Keratinocyte (primary cell): ENCODE data around the gene CLDN14. TPM values are rescaled to one million over a fixed set of nuclear protein-coding genes. Genes with fewer than 3 reads are reported as not detected.

Experiments used
- DNase-seq: peaks from one replicate; pipeline ENCODE4 v3.0.0-alpha.2; 2011; ENCODE audit warnings: low read depth, missing footprints, low spot score
- FAIRE-seq: peaks from 2 replicates; lab custom pipeline; 2011; peaks lifted over from hg19 to GRCh38; lab: Jason Lieb, UNC
- H2AFZ ChIP-seq: 2 replicates; pipeline ENCODE4 v1.6.0; 2012; ENCODE audit warnings: low read length, control low read depth, inconsistent platforms; ENCODE audit not compliant: control insufficient read depth
- H3K27ac ChIP-seq: 2 replicates; pipeline ENCODE4 v1.5.1; 2011; ENCODE audit warnings: low read length; ENCODE audit not compliant: control insufficient read depth, insufficient read depth
- H3K27me3 ChIP-seq: 3 replicates; pipeline ENCODE4 v1.6.0; 2011; ENCODE audit warnings: low read length; ENCODE audit not compliant: control insufficient read depth, insufficient read depth; ENCODE audit errors: extremely low read depth
- H3K36me3 ChIP-seq, 2 experiments: 2 replicates in 1 of 2; 3 replicates in 1 of 2; pipeline ENCODE4 v1.5.1; 2011; ENCODE audit warnings: low read length in 2 of 2, mild to moderate bottlenecking in 1 of 2; ENCODE audit not compliant: control insufficient read depth in 2 of 2, insufficient read depth in 2 of 2; ENCODE audit errors: extremely low read depth in 1 of 2
- H3K4me1 ChIP-seq: 3 replicates; pipeline ENCODE4 v1.5.1; 2011; ENCODE audit warnings: low read length; ENCODE audit not compliant: control insufficient read depth, insufficient read depth; ENCODE audit errors: extremely low read depth
- H3K4me2 ChIP-seq: 3 replicates; pipeline ENCODE4 v1.6.0; 2011; ENCODE audit warnings: low read depth, low read length; ENCODE audit not compliant: control insufficient read depth, insufficient read depth; ENCODE audit errors: extremely low read depth
- H3K4me3 ChIP-seq, 3 experiments: fragments of 200-600 bp in 1 of 3; sonication (generic) in 1 of 3; 2 replicates in 2 of 3; 3 replicates in 1 of 3; pipeline ENCODE4 v1.5.1; 2011 to 2016; ENCODE audit warnings: low read length in 3 of 3, mild to moderate bottlenecking in 3 of 3, control low read depth in 2 of 3, inconsistent platforms in 1 of 3, low read depth in 1 of 3, mixed read lengths in 1 of 3, mixed run types in 1 of 3, moderate library complexity in 1 of 3; ENCODE audit not compliant: control insufficient read depth in 2 of 3, insufficient read depth in 2 of 3; ENCODE audit errors: extremely low read depth in 1 of 3
- H3K79me2 ChIP-seq: 2 replicates; pipeline ENCODE4 v1.6.0; 2012; ENCODE audit warnings: low read length; ENCODE audit not compliant: control insufficient read depth, insufficient read depth
- H3K9ac ChIP-seq: 3 replicates; pipeline ENCODE4 v1.6.0; 2011; ENCODE audit warnings: low read length; ENCODE audit not compliant: control insufficient read depth, insufficient read depth; ENCODE audit errors: extremely low read depth
- H3K9me1 ChIP-seq: 3 replicates; pipeline ENCODE4 v1.6.0; 2011; ENCODE audit warnings: low read length; ENCODE audit not compliant: control insufficient read depth, insufficient read depth; ENCODE audit errors: extremely low read depth
- H3K9me3 ChIP-seq: 2 replicates; pipeline ENCODE4 v1.5.1; 2012; ENCODE audit warnings: low read depth, low read length; ENCODE audit not compliant: control insufficient read depth
- H4K20me1 ChIP-seq: 3 replicates; pipeline ENCODE4 v1.6.0; 2011; ENCODE audit warnings: low read length; ENCODE audit not compliant: control insufficient read depth, insufficient read depth; ENCODE audit errors: extremely low read depth
- CTCF ChIP-seq, 3 experiments: IDR thresholded peaks in 1 of 3; conservative IDR thresholded peaks in 1 of 3; optimal IDR thresholded peaks in 1 of 3; 2 replicates in 2 of 3; 3 replicates in 1 of 3; pipeline versions ENCODE3 to v1.5.1; 2011; ENCODE audit warnings: low read length in 3 of 3, mild to moderate bottlenecking in 3 of 3, moderate library complexity in 2 of 3, control low read depth in 1 of 3, inconsistent platforms in 1 of 3; ENCODE audit not compliant: insufficient read depth in 2 of 3; ENCODE audit errors: extremely low read depth in 1 of 3
- EZH2 ChIP-seq: IDR thresholded peaks from one replicate; pipeline ENCODE4 v1.6.1; 2012; ENCODE audit warnings: inconsistent platforms, mild to moderate bottlenecking, low read length, moderate library complexity
- dilution Hi-C: fragments of 300-500 bp; cut with MboI; formaldehyde crosslinking; loops from one replicate; pipeline ENCODE4 v1.7.0; 2020; ENCODE audit warnings: low sequenced_read_pairs; ENCODE audit not compliant: extremely low pct_ligation_motif_present
- polyA plus RNA-seq, 5 experiments: library from polyadenylated mRNA; depleted of rRNA in 3 of 5; stranded (reverse) in 3 of 5; stranded (forward) in 1 of 5; unstranded in 1 of 5; fragments of >200 nt; gene quantifications; 1 replicate in 1 of 5; 2 replicates in 3 of 5; 3 replicates in 1 of 5; pipeline versions ENCODE4 v1.2.1 to v1.2.3, GENCODE V29; 2011 to 2012; ENCODE audit warnings: missing spikeins in 2 of 5, low read depth in 1 of 5, low replicate concordance in 1 of 5

CLDN14 gene
- polyA plus RNA-seq, 1 donor (not counting 4 experiments of a cell fraction or from before 2014, with no cell fraction given), result not detected

- Histone ChIP-seq H2AFZ (peak overlapping the region; percentile 42), H3K4me1 (peaks cover 9% of the 10 kb centered on the region), H3K4me2 (peak overlapping the region; percentile 65), H3K79me2 (no peaks in the 10 kb centered on the region), H4K20me1 (no peaks in the 10 kb centered on the region), H3K9me3 (no peaks in the 10 kb centered on the region), H3K4me3 (peak overlapping the region in 1 of 3 experiments; percentile 23), H3K9ac (no peak overlapping the region), H3K36me3 (no peaks in the 10 kb centered on the region), H3K27me3 (no peaks in the 10 kb centered on the region), H3K9me1 (no peaks in the 10 kb centered on the region), H3K27ac (no peak overlapping the region)
- TF ChIP-seq EZH2 (no peak), CTCF (optimal IDR thresholded peaks at IDR 0.05 in 1 of 3, IDR thresholded peaks at IDR 0.05 in 1 of 3, conservative IDR thresholded peaks at IDR 0.05 in 1 of 3; ENCODE audit: extremely low read depth in 1 of 3, insufficient read depth in 2 of 3, low read length in 3 of 3) (no peak)
- dilution Hi-C loops, result no loop called here
- FAIRE-seq (no peak), DNase-seq (no peak)
Measured at GRCh38 chr21:36499578-36500471, 19.9 kb upstream of the CLDN14 start.

GRCh38 chr21:36494557-36494956 lies 14.6 kb upstream of the CLDN14 start:
- FAIRE-seq, result no peak
- TF ChIP-seq EZH2 (no peak), CTCF (optimal IDR thresholded peaks at IDR 0.05 in 1 of 3, IDR thresholded peaks at IDR 0.05 in 1 of 3, conservative IDR thresholded peaks at IDR 0.05 in 1 of 3; ENCODE audit: extremely low read depth in 1 of 3, insufficient read depth in 2 of 3, low read length in 3 of 3) (no peak)

More at GRCh38 chr21:36494557-36494956, 14.6 kb upstream of the CLDN14 start:
- no peaks in the 10 kb centered on the region for H3K9me1 ChIP-seq
- H3K4me3 ChIP-seq, result no peak overlapping the region
- H3K27ac ChIP-seq, result no peak overlapping the region
- peaks cover 2% of the 10 kb centered on the region for H3K4me1 ChIP-seq
- H2AFZ ChIP-seq, result no peak overlapping the region
- DNase-seq, result no peak
- no peaks in the 10 kb centered on the region for H4K20me1 ChIP-seq
- H3K36me3 ChIP-seq, result no peaks in the 10 kb centered on the region
- no peak overlapping the region for H3K4me2 ChIP-seq
- dilution Hi-C loops, result no loop called here
- no peaks in the 10 kb centered on the region for H3K9me3 ChIP-seq
- no peak overlapping the region for H3K9ac ChIP-seq
- no peaks in the 10 kb centered on the region for H3K79me2 ChIP-seq
- H3K27me3 ChIP-seq, result no peaks in the 10 kb centered on the region
